Measurements from ENCODE around the gene PHLPP1.

The PHLPP1 gene

DNA sequence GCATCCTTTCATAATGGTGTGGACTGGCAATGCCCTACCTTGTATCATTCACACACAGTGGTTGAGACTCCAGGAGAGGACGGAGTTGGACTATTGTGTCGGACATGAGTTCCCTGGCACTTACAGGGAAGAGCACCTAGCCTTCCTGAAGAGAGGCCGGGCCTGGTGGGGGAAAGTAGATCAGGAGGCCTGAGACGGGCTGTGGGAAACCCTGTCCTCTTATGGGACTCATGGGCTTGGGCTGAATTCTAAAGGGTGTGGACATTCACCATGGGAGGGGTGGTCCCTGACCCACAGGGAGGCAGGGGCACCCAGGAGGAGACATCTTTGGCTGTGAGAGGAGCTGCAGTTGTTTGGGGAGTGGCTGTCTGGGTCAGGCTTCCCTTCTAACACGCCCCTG, 286.5 kb downstream of the PHLPP1 start:
- TF ChIP-seq PPARA (CRISPR knock-in tag; IDR thresholded peaks at IDR 0.05; ENCODE audit: borderline replicate concordance) (no peak), ZC3H10 (CRISPR knock-in tag; IDR thresholded peaks at IDR 0.05) (no peak), TOX (CRISPR knock-in tag; IDR thresholded peaks at IDR 0.05; ENCODE audit: borderline replicate concordance) (no peak), GLIS3 (CRISPR knock-in tag; IDR thresholded peaks at IDR 0.05) (no peak), OSR1 (CRISPR knock-in tag; IDR thresholded peaks at IDR 0.05) (no peak), ZFP3 (CRISPR knock-in tag; IDR thresholded peaks at IDR 0.05) (no peak), ISL1 (CRISPR knock-in tag; IDR thresholded peaks at IDR 0.05) (no peak), TCF4 (CRISPR knock-in tag; IDR thresholded peaks at IDR 0.05; ENCODE audit: borderline replicate concordance) (no peak), ZNF565 (CRISPR knock-in tag; conservative IDR thresholded peaks at IDR 0.05; ENCODE audit: low read depth) (no peak), SNAI2 (CRISPR knock-in tag; IDR thresholded peaks at IDR 0.05) (no peak), RARB (CRISPR knock-in tag; IDR thresholded peaks at IDR 0.05) (no peak), ZFP30 (CRISPR knock-in tag; IDR thresholded peaks at IDR 0.05) (no peak), BACH2 (CRISPR knock-in tag; IDR thresholded peaks at IDR 0.05; ENCODE audit: borderline replicate concordance) (no peak), ESRRG (CRISPR knock-in tag; IDR thresholded peaks at IDR 0.05) (no peak), ZNF8 (CRISPR knock-in tag; IDR thresholded peaks at IDR 0.05) (no peak)
- TF ChIP-seq, protein P1, sequence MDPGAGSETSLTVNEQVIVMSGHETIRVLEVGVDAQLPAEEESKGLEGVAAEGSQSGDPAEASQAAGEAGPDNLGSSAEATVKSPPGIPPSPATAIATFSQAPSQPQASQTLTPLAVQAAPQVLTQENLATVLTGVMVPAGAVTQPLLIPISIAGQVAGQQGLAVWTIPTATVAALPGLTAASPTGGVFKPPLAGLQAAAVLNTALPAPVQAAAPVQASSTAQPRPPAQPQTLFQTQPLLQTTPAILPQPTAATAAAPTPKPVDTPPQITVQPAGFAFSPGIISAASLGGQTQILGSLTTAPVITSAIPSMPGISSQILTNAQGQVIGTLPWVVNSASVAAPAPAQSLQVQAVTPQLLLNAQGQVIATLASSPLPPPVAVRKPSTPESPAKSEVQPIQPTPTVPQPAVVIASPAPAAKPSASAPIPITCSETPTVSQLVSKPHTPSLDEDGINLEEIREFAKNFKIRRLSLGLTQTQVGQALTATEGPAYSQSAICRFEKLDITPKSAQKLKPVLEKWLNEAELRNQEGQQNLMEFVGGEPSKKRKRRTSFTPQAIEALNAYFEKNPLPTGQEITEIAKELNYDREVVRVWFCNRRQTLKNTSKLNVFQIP (CRISPR knock-in tag; IDR thresholded peaks at IDR 0.05; ENCODE audit: borderline replicate concordance, low read depth), result no peak
- TF ChIP-seq, protein P2, sequence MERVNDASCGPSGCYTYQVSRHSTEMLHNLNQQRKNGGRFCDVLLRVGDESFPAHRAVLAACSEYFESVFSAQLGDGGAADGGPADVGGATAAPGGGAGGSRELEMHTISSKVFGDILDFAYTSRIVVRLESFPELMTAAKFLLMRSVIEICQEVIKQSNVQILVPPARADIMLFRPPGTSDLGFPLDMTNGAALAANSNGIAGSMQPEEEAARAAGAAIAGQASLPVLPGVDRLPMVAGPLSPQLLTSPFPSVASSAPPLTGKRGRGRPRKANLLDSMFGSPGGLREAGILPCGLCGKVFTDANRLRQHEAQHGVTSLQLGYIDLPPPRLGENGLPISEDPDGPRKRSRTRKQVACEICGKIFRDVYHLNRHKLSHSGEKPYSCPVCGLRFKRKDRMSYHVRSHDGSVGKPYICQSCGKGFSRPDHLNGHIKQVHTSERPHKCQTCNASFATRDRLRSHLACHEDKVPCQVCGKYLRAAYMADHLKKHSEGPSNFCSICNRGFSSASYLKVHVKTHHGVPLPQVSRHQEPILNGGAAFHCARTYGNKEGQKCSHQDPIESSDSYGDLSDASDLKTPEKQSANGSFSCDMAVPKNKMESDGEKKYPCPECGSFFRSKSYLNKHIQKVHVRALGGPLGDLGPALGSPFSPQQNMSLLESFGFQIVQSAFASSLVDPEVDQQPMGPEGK (CRISPR knock-in tag; IDR thresholded peaks at IDR 0.05; ENCODE audit: borderline replicate concordance), result no peak

DNA sequence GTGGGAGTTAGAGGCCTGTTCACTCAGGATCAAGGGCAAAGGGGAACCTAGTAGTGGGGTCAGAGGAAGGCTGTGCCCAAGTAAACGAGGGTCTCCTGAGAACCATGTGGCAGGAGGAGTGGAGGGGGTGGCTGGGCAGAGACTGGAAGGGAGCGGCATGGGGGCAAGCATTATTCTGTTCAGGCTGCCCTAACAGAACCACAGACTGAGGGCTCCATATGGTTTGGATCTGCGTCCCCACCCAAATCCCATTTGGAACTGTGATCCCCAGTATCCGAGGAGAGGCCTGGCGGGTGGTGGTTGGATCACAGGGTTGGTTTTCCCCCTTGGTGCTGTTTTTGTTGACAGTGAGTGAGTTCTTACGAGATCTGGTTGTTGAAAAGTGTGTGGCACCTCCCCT, 287.0 kb downstream of the PHLPP1 start:
- ATAC-seq, result no peak

More for the DNA sequence above, 286.5 kb downstream of the PHLPP1 start:
- ATAC-seq, result no peak

DNA sequence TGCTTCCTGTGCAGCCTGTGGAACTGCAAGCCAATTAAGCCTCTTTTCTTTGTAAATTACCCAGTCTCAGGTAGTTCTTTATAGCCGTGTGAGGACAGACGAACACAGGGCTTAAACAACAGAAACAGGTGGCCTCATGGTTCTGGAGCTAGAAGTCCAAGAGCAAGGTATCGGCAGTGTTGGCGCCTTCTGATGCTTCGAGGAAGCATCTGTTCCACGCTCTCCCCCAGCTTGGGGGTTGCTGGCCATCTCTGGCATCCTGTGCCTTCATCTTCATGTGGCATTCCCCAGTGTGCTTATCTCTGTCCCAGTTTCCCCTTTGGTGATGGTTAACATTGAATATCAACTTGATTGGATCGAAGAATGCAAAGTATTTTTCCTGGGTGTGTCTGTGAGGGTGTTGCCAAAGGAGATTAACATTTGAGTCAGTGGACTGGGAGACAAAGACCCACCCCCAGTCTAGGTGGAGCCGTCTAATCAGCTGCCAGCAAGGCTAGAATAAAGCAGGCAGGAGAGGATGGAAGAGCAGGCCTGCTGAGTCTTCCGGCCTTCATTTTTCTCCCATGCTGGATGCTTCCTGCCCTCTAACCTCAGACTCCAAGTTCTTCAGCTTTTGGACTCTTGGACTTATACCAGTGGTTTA, 287.6 kb downstream of the PHLPP1 start:
- ATAC-seq, result no peak

More for the DNA sequence above, 287.0 kb downstream of the PHLPP1 start:
- TF ChIP-seq ZNF565 (CRISPR knock-in tag; conservative IDR thresholded peaks at IDR 0.05; ENCODE audit: low read depth), result no peak
- no peak for TF ChIP-seq TOX (CRISPR knock-in tag; IDR thresholded peaks at IDR 0.05; ENCODE audit: borderline replicate concordance)
- no peak for TF ChIP-seq PPARA (CRISPR knock-in tag; IDR thresholded peaks at IDR 0.05; ENCODE audit: borderline replicate concordance)
- no peak for TF ChIP-seq OSR1 (CRISPR knock-in tag; IDR thresholded peaks at IDR 0.05)
- no peak for TF ChIP-seq ISL1 (CRISPR knock-in tag; IDR thresholded peaks at IDR 0.05)
- TF ChIP-seq RARB (CRISPR knock-in tag; IDR thresholded peaks at IDR 0.05), result no peak
- TF ChIP-seq BACH2 (CRISPR knock-in tag; IDR thresholded peaks at IDR 0.05; ENCODE audit: borderline replicate concordance), result no peak
- no peak for TF ChIP-seq SNAI2 (CRISPR knock-in tag; IDR thresholded peaks at IDR 0.05)
- no peak for TF ChIP-seq ZFP3 (CRISPR knock-in tag; IDR thresholded peaks at IDR 0.05)
- no peak for TF ChIP-seq ARNTL (CRISPR knock-in tag; IDR thresholded peaks at IDR 0.05; ENCODE audit: borderline replicate concordance, low read depth)
- TF ChIP-seq ZNF8 (CRISPR knock-in tag; IDR thresholded peaks at IDR 0.05), result no peak
- TF ChIP-seq, protein P3, sequence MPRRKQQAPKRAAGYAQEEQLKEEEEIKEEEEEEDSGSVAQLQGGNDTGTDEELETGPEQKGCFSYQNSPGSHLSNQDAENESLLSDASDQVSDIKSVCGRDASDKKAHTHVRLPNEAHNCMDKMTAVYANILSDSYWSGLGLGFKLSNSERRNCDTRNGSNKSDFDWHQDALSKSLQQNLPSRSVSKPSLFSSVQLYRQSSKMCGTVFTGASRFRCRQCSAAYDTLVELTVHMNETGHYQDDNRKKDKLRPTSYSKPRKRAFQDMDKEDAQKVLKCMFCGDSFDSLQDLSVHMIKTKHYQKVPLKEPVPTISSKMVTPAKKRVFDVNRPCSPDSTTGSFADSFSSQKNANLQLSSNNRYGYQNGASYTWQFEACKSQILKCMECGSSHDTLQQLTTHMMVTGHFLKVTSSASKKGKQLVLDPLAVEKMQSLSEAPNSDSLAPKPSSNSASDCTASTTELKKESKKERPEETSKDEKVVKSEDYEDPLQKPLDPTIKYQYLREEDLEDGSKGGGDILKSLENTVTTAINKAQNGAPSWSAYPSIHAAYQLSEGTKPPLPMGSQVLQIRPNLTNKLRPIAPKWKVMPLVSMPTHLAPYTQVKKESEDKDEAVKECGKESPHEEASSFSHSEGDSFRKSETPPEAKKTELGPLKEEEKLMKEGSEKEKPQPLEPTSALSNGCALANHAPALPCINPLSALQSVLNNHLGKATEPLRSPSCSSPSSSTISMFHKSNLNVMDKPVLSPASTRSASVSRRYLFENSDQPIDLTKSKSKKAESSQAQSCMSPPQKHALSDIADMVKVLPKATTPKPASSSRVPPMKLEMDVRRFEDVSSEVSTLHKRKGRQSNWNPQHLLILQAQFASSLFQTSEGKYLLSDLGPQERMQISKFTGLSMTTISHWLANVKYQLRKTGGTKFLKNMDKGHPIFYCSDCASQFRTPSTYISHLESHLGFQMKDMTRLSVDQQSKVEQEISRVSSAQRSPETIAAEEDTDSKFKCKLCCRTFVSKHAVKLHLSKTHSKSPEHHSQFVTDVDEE (CRISPR knock-in tag; IDR thresholded peaks at IDR 0.05), result no peak
- TF ChIP-seq CSDC2 (CRISPR knock-in tag; IDR thresholded peaks at IDR 0.05), result no peak
- TF ChIP-seq TCF4 (CRISPR knock-in tag; IDR thresholded peaks at IDR 0.05; ENCODE audit: borderline replicate concordance), result no peak
- TF ChIP-seq ZC3H10 (CRISPR knock-in tag; IDR thresholded peaks at IDR 0.05), result no peak
- no peak for TF ChIP-seq ESRRG (CRISPR knock-in tag; IDR thresholded peaks at IDR 0.05)
- no peak for TF ChIP-seq ZNF70 (CRISPR knock-in tag; IDR thresholded peaks at IDR 0.05)

More for the DNA sequence above, 287.6 kb downstream of the PHLPP1 start:
- TF ChIP-seq ZFP30 (CRISPR knock-in tag; IDR thresholded peaks at IDR 0.05) (no peak), RARB (CRISPR knock-in tag; IDR thresholded peaks at IDR 0.05) (no peak), CSDC2 (CRISPR knock-in tag; IDR thresholded peaks at IDR 0.05) (no peak), TCF4 (CRISPR knock-in tag; IDR thresholded peaks at IDR 0.05; ENCODE audit: borderline replicate concordance) (no peak), ZNF565 (CRISPR knock-in tag; conservative IDR thresholded peaks at IDR 0.05; ENCODE audit: low read depth) (no peak)
- TF ChIP-seq, protein P4, sequence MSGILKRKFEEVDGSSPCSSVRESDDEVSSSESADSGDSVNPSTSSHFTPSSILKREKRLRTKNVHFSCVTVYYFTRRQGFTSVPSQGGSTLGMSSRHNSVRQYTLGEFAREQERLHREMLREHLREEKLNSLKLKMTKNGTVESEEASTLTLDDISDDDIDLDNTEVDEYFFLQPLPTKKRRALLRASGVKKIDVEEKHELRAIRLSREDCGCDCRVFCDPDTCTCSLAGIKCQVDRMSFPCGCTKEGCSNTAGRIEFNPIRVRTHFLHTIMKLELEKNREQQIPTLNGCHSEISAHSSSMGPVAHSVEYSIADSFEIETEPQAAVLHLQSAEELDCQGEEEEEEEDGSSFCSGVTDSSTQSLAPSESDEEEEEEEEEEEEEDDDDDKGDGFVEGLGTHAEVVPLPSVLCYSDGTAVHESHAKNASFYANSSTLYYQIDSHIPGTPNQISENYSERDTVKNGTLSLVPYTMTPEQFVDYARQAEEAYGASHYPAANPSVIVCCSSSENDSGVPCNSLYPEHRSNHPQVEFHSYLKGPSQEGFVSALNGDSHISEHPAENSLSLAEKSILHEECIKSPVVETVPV (CRISPR knock-in tag; IDR thresholded peaks at IDR 0.05), result no peak

Measured in SK-N-SH treated with all-trans-retinoic acid at 6 μM for 48 hours (cell line).